NCI-H128 (cell line): ENCODE results near the gene SMAP1.

Experiments used
- DNase-seq: peaks from one replicate; lab custom pipeline; 2025; ENCODE audit not compliant: unreplicated experiment; lab: John Stamatoyannopoulos, UW

The SMAP1 gene

DNA sequence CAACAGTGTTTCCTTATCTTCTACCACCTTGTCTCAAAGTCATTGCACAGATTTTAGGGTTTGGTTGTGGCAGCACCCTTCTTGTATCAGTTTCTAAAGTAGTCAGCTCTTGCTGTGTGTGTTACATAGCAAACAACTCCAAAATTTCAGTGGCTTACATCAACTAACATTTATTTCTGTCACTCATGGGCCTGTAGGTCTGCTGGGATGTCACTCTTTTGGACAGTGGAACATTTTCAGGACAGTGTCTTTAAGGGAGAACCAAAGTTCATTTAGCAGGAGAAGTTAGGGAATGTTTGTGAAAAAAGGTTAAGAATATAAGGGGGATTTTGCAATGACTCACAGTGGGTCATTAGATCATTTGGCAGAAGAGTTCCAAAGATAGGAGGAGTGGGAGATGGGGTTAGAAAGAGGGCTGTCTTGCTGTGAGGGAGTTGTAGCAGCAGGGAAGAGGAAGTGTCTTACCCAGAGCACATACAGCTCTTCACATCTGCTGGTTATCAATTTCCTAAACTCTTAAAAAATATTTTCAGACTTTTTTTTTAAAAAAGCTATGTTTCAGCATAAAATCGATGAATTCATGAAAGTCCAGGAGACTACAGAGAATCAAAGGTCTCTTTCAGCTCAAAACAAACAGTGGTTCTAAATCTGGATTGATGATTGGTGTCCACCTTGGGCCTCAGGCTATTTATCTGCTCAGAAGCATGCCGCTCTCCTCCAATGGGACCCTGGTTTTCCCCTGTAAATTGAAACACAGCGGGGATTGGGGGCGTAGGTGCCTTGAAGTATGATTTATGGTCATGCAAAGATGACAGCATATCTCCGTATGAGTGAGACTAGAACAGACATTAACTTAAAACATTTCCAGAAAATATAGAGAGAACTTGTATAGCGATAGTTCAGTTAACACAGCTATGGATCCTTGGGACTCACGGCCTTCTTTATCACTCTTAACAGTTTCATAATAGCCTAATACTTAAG lies 171.9 kb downstream of the SMAP1 start:
- DNase-seq = no peak

- no peak for DNase-seq
Observed at GRCh38 chr6:70841112-70841511, 173.4 kb downstream of the SMAP1 start.

DNA sequence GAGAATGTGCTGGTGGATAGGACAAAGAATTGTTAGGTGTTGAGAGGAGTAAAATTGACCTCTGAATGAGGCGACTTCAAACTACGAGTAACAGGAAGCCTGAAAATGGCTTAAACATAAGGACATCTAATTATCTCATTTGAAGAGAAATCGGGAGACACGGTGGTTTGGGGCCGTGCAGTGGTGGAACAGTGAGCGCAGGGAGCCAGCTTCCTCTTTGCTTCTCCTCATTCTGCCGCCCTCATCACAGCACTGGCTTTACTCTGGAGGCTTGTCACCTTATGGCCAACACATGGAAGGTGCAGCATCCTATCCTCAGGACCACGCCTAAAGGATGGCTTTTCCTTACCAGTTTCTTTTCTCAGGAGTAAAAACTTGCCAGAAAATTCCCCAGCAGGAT lies 174.9 kb downstream of the SMAP1 start:
- DNase-seq = no peak

DNA sequence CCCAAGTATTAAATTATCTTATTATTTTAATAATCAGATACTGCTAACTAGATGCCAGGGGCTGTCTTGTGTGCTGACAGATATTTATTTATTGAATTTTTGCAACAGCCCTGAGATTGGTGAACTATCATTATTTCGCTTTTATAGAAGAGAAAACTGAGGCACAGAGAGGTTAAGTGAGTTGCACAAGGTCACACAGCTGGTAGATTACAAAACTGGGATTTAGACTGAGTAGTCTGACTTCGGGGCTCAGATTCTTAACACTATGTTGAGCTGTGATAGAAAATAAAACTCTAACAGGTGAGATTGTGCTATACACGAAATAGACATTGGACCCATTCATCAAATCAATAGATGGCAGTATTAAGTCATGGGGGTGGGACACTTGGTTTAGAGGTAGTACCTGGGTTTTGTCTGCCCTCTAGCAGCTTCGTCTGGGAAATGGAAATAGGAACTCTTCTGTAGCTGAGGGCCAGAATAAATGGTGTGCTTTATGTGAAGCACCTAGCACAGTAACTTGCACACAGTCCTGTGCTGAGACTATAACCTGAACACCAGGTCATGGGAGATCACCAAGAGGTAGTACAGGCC lies 175.7 kb downstream of the SMAP1 start:
- no peak for DNase-seq

DNA sequence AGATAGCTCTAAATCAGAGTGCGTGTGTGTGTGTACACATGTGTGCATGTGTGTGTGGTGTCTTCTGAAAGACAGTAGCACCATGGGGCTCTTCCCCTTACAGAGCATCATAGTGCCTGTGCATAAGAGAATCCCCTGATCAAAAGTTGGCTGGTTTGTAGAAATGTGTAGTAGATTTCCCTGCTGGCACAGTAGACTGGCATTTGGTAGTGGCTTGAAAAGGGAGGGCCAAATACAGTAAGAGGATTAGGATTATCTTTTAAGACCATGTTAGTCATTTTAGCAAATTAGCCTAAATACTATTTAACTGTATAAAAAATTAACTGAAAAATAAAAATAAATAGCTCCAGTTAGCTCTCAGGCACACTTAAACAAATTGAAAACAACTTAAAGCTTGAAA lies 176.6 kb downstream of the SMAP1 start:
- DNase-seq = no peak

DNA sequence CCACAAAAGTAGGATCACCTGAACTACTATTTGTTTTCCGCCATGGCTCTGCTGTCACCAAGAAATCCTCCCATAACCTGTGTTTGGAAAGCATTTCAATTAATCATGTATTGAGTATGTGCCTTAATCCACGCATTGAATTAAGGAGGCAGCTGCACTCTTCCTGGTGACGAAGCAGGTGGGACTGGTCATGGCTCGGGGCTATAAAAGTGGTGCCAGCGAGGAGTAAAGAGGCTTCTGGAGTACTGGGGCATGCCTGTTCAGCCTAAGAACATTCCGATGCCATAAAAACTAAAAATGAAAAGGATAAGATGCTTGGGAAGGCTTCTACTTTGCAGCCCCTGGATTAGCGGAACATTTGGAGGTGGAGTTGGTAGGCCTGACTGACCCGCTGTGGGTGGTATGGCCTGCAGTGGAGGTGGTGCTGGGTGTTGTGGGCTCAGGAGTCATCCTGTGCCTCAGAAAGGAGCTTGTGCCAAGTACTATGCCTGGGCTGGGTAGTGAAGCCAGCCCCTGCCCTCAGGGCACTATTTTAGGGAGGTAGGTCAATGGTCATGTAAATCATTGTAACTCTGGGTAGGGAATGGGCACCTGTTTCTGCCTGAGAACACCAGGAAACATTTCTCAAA lies 178.6 kb downstream of the SMAP1 start:
- DNase-seq = no peak

DNA sequence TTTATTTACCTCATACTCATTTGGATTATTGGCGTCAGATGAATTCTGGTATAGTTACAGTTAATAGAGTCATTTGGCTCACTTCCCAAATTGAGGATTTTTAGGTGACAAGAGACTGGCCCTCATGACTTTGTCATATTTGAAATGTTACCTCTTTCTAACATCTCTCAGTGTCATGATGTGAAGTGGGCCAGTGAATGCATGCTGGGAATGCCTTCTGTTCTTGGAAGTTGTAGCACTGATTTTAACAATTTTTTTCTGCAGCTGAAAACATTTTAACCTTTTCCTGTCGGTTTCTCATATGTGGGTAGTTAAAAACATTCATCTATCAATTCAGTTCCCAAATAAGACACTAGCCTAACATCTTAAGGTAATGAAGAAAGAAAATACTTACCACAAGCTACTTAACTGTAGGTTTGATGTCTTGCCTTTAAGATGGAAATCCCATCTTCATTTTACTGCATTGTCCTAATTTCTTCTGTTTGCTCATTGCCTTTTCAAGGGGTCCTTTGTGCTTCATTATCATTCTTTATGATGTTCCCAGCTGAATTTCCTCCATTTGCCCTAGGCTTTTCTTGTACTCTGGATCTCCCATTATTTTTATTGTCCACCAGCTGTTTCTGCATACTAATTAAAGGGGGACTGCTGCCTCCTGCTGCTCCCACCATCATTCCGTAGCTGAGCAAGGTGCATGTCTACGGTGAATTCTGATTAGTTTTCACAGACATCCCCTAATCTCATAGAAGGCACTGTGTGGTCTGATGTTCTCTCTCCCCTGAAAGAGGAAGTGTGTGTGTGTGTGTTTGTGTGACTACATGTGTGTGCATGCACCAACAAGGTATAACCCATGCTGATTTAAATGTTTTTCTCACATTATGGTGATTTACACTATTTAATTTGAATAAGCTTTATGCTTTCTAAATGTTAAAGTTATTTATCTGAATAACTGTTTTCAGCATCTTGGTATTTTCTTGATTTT lies 179.7 kb downstream of the SMAP1 start:
- no peak for DNase-seq

DNA sequence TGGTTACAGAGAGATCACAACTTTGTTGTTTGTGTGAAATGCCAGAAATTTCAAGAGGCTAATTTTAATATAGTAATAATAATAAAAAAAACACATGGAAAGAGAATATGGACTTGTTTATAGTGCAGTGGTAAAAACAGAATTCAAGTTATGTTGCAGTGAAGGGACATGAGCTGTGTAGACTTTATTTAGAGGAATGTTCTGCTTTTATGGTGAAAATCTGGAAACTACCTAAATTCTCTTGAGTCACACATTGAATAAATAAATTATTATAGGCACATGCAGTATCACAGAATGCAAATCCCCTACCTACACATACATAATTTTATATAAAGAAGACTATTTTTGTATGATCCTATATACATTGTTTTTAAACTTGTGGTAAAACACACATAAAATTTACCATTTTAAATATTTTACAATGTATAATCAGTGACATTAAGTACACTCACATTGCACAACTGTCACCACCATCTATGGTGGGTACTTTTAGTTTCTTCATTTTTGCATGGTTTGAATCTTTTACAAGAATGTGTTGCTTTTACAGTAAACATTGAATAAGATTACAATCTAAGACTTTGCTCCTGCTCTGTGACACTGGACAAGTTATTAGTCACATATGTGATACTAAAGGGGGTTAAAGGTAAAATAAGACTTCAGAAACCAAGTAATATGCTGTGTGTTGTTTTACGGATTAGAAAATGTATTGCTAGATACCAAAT lies 181.8 kb downstream of the SMAP1 start:
- no peak for DNase-seq

DNA sequence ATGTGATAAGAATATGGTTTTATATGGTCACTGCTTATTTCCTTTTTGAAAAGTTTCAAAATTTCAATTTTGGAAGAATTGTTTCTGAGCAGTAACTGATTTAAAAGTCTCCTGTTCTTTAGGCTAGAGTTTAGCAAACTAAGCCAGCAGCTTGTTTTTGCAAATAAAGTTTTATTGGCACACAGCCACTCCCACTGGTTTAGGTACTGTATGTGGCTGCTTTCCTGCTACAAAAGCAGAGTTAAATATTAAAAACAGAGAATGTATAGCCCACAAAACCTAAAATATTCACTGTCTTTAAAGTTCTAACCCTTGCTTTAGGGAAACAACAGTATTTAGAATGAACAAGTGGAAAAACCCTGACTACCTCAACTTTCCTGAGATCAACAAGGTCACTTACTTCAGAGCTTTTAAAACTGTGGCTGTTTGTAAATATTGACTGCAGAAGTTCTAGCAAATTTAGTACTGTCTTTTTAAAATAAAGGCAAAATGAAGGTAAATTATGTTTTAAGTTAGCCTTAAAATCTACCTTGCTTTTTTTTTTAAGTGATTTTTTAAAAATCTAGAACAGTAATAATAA lies 185.1 kb downstream of the SMAP1 start:
- no peak for DNase-seq

DNA sequence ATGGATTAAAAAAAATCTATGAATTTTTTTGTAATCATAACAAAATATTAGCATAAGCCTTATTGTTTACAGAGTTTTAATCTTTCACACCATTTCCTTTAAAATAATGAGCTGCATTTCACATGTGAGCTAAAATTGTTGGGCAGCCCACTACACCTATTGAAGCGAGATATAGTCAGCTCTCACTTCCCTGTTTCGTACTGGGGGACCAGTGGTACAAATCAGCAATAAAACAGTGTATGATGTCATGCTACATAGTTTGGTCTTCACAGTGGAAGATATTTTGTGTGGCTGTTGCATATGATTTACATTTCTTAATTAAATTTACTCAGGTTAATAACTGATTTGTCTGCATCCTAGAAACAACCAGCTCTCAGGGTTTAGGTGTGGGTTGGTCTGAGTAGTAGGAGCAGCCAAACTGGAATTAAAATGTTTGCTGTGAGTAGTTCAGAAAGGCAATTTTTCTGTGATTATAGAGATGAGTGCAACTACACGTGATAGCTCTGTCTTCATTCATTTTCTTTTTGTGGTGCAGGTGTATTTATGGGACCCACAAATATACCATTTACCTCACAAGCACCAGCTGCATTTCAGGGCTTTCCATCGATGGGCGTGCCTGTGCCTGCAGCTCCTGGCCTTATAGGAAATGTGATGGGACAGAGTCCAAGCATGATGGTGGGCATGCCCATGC lies 189.8 kb downstream of the SMAP1 start:
- no peak for DNase-seq

GRCh38 chr6:70860045-70860444 lies 192.4 kb downstream of the SMAP1 start:
- no peak for DNase-seq

DNA sequence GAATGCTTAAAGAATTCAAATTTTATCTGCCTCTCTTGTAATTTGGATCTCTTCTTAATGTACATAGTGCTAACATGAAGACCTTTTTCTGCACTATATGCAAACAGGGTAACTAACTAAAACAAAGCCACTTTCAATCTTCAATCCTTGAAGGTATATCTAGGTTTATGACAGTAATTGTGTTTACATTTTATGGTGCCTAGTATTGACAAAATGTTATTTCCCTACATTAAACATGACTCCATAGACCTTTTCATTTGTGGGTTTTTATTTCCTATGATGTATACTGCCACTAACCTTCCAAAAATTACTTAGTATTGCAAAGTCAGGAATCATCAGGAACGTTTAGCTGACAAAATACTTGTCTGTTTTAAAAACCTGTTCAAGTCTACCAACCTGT lies 193.2 kb downstream of the SMAP1 start:
- DNase-seq = no peak

DNA sequence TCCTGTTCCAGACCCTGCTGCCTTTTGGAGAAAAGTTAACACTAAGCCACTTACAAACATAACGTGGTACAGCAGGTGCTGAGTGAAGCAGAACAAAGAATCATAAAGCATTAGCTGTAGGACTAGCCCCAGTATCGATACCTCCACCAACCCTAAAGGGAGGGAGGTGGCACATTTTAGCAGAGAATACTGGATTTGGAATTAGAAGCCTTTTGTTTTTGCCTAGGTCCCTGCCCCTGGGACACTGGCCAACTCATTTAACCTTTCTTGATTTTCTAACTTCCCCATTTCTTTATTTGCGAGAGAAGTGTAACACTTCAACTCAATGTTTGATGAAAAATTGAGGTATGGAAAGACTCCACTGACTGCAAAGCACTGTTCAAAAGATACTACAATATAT lies 195.7 kb downstream of the SMAP1 start:
- DNase-seq = no peak

DNA sequence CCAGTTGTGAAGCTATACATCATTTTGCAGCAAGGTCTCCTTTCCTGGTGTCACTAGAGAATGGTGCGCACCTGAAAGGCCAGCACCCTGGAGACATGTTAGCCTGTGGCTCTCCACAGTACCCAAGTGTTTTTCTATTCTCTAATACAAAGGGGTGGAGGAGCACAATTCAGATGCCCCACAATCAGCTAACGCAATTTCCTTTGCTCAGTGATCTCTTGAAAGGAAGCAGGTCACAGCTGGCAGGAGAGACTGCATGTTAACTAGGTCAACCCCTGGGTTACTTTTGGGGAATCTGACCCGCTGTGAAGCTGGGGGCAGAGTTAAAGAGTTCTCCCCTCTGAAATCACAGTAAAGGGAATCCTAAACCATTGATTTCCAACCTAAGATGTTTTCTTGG lies 196.7 kb downstream of the SMAP1 start:
- no peak for DNase-seq

DNA sequence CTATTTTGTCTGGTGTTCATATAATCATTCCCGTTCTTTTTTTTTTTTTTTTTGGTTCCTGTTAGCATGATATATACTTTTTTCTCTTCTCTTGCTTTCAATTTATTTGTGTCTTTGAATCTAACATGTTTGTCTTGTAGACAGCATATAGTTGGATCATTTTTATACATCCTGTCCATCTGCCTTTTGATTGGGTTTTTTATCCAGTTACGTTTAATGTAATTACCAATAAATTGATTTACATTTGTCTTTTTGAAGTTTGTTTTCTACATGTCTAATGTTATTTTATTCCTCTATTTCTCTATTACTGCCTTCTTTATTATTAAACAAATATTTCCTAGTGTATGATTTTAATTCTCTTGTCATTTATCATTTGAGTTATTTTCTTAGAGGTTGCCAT lies 204.8 kb downstream of the SMAP1 start:
- DNase-seq = no peak

GRCh38 chr6:70874181-70874913 lies 206.7 kb downstream of the SMAP1 start:
- no peak for DNase-seq

- DNase-seq = no peak
Observed at GRCh38 chr6:70879496-70879895, 211.8 kb downstream of the SMAP1 start.
